GM06990 (cell line): ENCODE measurements around the gene CFB.
A peak's percentile ranks its signal among the peaks of the same experiment; 100 is the strongest.
"Not testable (repeated sequence)": the region's sequence is repeated elsewhere in the genome, so short reads cannot be mapped to it uniquely, and the experiment has no call there.

Experiments used
- DNase-seq: peaks from one replicate; pipeline ENCODE4 v3.0.0-alpha.2; 2011; ENCODE audit not compliant: insufficient read length; ENCODE audit errors: extremely low read depth
- H3K27me3 ChIP-seq: replicated peaks from 2 replicates; pipeline ENCODE4 v1.6.0; 2011; ENCODE audit warnings: low read length; ENCODE audit not compliant: control insufficient read depth, insufficient read depth
- H3K36me3 ChIP-seq: 2 replicates; pipeline ENCODE4 v1.5.1; 2011; ENCODE audit warnings: low read length; ENCODE audit not compliant: control insufficient read depth, insufficient read depth
- H3K4me3 ChIP-seq: replicated peaks from 2 replicates; pipeline ENCODE4 v1.5.1; 2011; ENCODE audit warnings: low read depth, mild to moderate bottlenecking, control low read depth, low read length
- TF ChIP-seq, protein P1 (sequence below): IDR thresholded peaks from 2 replicates; pipeline ENCODE4 v1.5.1; 2011; ENCODE audit warnings: low read length, control low read depth, mild to moderate bottlenecking, inconsistent platforms; ENCODE audit not compliant: insufficient read depth, poor library complexity, severe bottlenecking

CFB gene

GRCh38 chr6:31971993-31972708 lies 26.3 kb downstream of the CFB start, which contains the start of gene DXO:
Gene DXO (minus strand): TSS chr6:31972138. CDS start chr6:31971675, 463 bp downstream.
- Histone ChIP-seq H3K27me3 (no peaks in the 10 kb centered on the region), H3K4me3 (peak within 1 kb of the TSS; percentile 77), H3K36me3 (peaks cover 21% of the 10 kb centered on the region)
- TF ChIP-seq, protein P1, sequence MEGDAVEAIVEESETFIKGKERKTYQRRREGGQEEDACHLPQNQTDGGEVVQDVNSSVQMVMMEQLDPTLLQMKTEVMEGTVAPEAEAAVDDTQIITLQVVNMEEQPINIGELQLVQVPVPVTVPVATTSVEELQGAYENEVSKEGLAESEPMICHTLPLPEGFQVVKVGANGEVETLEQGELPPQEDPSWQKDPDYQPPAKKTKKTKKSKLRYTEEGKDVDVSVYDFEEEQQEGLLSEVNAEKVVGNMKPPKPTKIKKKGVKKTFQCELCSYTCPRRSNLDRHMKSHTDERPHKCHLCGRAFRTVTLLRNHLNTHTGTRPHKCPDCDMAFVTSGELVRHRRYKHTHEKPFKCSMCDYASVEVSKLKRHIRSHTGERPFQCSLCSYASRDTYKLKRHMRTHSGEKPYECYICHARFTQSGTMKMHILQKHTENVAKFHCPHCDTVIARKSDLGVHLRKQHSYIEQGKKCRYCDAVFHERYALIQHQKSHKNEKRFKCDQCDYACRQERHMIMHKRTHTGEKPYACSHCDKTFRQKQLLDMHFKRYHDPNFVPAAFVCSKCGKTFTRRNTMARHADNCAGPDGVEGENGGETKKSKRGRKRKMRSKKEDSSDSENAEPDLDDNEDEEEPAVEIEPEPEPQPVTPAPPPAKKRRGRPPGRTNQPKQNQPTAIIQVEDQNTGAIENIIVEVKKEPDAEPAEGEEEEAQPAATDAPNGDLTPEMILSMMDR: no peak
- DNase-seq: peak; percentile 99

DNA sequence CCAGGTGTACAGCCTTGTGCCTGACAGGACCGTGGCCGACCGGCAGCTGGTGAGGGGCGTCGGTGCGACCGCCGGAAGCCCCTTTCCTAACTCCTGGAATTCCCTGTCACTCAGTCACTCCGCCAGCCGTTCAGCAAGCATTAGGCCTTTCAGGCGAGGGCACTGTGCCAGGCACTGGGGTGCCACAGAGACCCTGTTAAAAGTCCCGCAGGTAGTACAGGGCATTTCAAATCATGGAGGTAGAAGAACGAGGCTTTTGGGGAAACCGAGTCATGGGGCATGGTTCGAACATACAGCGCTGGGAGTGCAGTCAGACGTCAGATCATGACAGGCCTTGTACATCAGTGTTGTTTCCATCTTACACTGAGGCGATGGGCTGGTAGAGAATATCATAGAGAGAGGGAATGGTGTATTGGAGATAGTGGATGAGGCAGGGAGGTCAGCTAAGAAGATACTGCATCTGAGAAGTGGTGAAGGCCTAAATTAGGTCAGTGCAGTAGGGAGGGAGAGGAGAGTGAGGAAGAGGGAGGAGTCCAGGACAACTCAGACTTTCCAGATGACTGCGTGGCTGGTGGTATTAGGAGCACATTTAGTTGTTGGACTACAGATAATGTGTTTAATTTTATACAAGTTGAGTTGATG lies 26.9 kb downstream of the CFB start:
- no peak for DNase-seq
- Histone ChIP-seq H3K36me3 (peaks cover 18% of the 10 kb centered on the region), H3K27me3 (no peaks in the 10 kb centered on the region), H3K4me3 (peak overlapping the region; percentile 77)
- TF ChIP-seq, protein P1: no peak

DNA sequence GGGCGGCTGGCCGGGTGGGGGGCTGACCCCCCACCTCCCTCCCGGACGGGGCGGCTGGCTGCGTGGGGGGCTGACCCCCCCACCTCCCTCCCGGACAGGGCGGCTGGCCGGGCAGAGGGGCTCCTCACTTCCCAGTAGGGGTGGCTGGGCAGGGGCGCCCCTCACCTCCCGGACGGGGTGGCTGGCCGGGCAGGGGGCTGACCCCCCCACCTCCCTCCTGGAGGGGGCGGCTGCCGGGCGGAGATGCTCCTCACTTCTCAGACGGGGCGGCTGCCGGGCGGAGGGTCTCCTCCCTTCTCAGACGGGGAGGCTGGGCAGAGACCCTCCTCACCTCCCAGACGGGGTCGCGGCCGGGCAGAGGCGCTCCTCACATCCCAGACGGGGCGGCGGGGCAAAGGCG lies 30.2 kb downstream of the CFB start:
- not testable (repeated sequence) for DNase-seq, H3K27me3 ChIP-seq, H3K36me3 ChIP-seq, H3K4me3 ChIP-seq

GRCh38 chr6:31977816-31978431 lies 32.0 kb downstream of the CFB start:
- no peak for DNase-seq
- Histone ChIP-seq H3K36me3 (no peaks in the 10 kb centered on the region), H3K27me3 (no peaks in the 10 kb centered on the region), H3K4me3 (no peak overlapping the region)
- TF ChIP-seq, protein P1: no peak

- no peak for DNase-seq
- TF ChIP-seq, protein P1: no peak
- no peaks in the 10 kb centered on the region for H3K27me3 ChIP-seq
- H3K4me3 ChIP-seq: no peak overlapping the region
- no peaks in the 10 kb centered on the region for H3K36me3 ChIP-seq
Observed at GRCh38 chr6:31978831-31979230, 32.9 kb downstream of the CFB start.

- Histone ChIP-seq H3K4me3 (no peak overlapping the region), H3K36me3 (no peaks in the 10 kb centered on the region), H3K27me3 (no peaks in the 10 kb centered on the region)
- TF ChIP-seq, protein P1: no peak
- DNase-seq: no peak
Observed at GRCh38 chr6:31979238-31979898, 33.5 kb downstream of the CFB start.

- not testable (repeated sequence) for DNase-seq, H3K27me3 ChIP-seq, H3K4me3 ChIP-seq, H3K36me3 ChIP-seq
Observed at GRCh38 chr6:31980195-31980876, 34.4 kb downstream of the CFB start.

DNA sequence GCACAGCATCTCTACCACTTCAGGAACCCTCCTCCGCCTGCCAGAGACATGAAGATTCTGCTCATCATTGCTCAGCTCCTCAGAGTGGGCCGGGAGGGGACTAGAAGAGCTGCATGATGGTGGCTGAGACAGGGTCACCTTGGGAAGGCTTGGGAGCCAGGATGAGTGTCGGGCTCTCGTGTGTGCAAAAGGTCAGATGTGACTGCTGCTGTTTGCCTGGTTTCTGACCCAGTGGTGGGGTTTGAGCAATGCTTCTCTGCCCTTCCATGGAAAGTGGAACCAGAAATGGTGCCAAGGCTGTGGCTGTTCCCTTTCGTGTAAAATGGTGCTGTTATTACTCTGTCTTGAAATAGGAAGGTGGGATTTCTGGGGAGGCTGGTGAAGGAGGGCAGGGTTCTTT lies 35.1 kb downstream of the CFB start:
- H3K36me3 ChIP-seq, H3K27me3 ChIP-seq, H3K4me3 ChIP-seq, DNase-seq: not testable (repeated sequence)
